GM12891 (cell line): ENCODE measurements around the gene TRIO.

Source experiments
- PAX5 ChIP-seq: IDR thresholded peaks from 2 replicates; pipeline ENCODE4 v1.6.1; 2011; ENCODE audit warnings: low read length, moderate library complexity, mild to moderate bottlenecking; ENCODE audit not compliant: insufficient read depth, severe bottlenecking
- POLR2A ChIP-seq: IDR thresholded peaks from 2 replicates; pipeline ENCODE4 v1.6.1; 2011; ENCODE audit warnings: low read depth, low read length, control low read depth
- POLR2AphosphoS5 ChIP-seq: IDR thresholded peaks from 2 replicates; pipeline ENCODE4 v1.6.1; 2011; ENCODE audit warnings: low read depth, low read length, control low read depth
- POU2F2 ChIP-seq: IDR thresholded peaks from 2 replicates; pipeline ENCODE4 v1.6.1; 2011; ENCODE audit warnings: low read depth, mild to moderate bottlenecking, control low read depth, low read length, moderate library complexity
- TAF1 ChIP-seq: IDR thresholded peaks from 2 replicates; pipeline ENCODE4 v1.6.1; 2011; ENCODE audit warnings: low read depth, low read length, control low read depth

DNA sequence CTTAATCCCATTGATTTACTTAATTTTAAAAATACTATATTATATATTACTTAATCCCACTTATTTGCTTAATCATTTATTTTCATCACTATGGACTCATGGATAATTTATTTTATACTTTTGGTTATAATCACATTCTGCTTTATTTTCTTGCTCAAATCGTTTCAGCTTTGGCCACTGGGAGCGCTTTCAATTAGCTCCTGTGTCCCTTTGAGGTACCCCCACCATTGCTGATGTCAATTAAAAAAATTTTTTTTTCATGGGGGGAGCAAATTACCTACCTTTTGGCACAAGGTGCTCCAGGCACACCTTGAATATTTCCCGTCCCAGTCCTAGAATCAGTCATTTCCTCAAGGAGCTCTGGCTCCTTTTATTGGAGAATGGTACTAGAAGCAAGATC is 1.4 kb upstream of the TRIO start:
- TF ChIP-seq POU2F2, result no peak
- no peak for TF ChIP-seq POLR2A
- no peak for TF ChIP-seq TAF1
- TF ChIP-seq POLR2AphosphoS5, result no peak
- TF ChIP-seq PAX5, result no peak
